GM23338 (cell line): ENCODE results near the gene ALDH1A1.

Experiments
- CTCF ChIP-seq, 2 experiments: fragments of 200-600 bp in 1 of 2; sonication (generic) in 1 of 2; conservative IDR thresholded peaks; 2 replicates each; pipeline versions ENCODE4 v1.5.1 to v1.6.1; 2016 to 2017; ENCODE audit warnings: antibody characterized with exemption in 2 of 2, low read depth in 2 of 2, mild to moderate bottlenecking in 2 of 2, moderate library complexity in 1 of 2
- ETS1 ChIP-seq: IDR thresholded peaks from 2 replicates; pipeline ENCODE4 v1.6.1; 2016; ENCODE audit warnings: antibody characterized with exemption
- EZH2 ChIP-seq: fragments of 200-600 bp; sonication (generic); IDR thresholded peaks from one replicate; pipeline ENCODE4 v1.8.0; 2017; ENCODE audit warnings: antibody characterized with exemption, mild to moderate bottlenecking, low read depth; ENCODE audit not compliant: unreplicated experiment
- POLR2AphosphoS5 ChIP-seq: IDR thresholded peaks from 2 replicates; pipeline ENCODE4 v1.6.1; 2016; ENCODE audit warnings: antibody characterized with exemption, low read depth
- REST ChIP-seq: IDR thresholded peaks from one replicate; pipeline ENCODE4 v1.6.1; 2018; ENCODE audit warnings: antibody characterized with exemption; ENCODE audit not compliant: unreplicated experiment

GRCh38 chr9:72898784-72899733 is 53.8 kb downstream of the ALDH1A1 start:
- TF ChIP-seq POLR2AphosphoS5 (no peak), ETS1 (no peak), CTCF (conservative IDR thresholded peaks at IDR 0.05; ENCODE audit: low read depth in 2 of 2) (no peak), EZH2 (no peak), REST (no peak)
